IMR-90 (cell line): ENCODE data around the gene MRPL41.

Source experiments
- CEBPB ChIP-seq: IDR thresholded peaks from 2 replicates; pipeline ENCODE4 v1.6.1; 2012; ENCODE audit warnings: low read depth, low read length, improper control_type of control experiment
- CHD1 ChIP-seq: IDR thresholded peaks from 2 replicates; pipeline ENCODE4 v1.6.1; 2012; ENCODE audit warnings: low read depth, low read length, improper control_type of control experiment
- CTCF ChIP-seq: conservative IDR thresholded peaks from 2 replicates; pipeline ENCODE4 v1.5.1; 2012; ENCODE audit warnings: mild to moderate bottlenecking, low read depth, low read length, improper control_type of control experiment
- FOS ChIP-seq: fragments of 150-350 bp; IDR thresholded peaks from 2 replicates; pipeline ENCODE4 v1.6.1; 2016; ENCODE audit warnings: low read depth, low read length
- MAFK ChIP-seq: IDR thresholded peaks from 2 replicates; pipeline ENCODE4 v1.6.1; 2012; ENCODE audit warnings: low read depth, low read length, improper control_type of control experiment
- MAZ ChIP-seq: IDR thresholded peaks from 2 replicates; pipeline ENCODE4 v1.6.1; 2012; ENCODE audit warnings: low read depth, mild to moderate bottlenecking, low read length, improper control_type of control experiment, moderate library complexity, borderline replicate concordance
- MXI1 ChIP-seq: IDR thresholded peaks from 2 replicates; pipeline ENCODE4 v1.6.1; 2012; ENCODE audit warnings: low read depth, mild to moderate bottlenecking, low read length, moderate library complexity, borderline replicate concordance
- POLR2A ChIP-seq: IDR thresholded peaks from 2 replicates; pipeline ENCODE4 v1.6.1; 2012; ENCODE audit warnings: mild to moderate bottlenecking, low read depth, low read length
- RAD21 ChIP-seq: IDR thresholded peaks from 2 replicates; pipeline ENCODE4 v1.6.1; 2012; ENCODE audit warnings: low read length, improper control_type of control experiment
- RCOR1 ChIP-seq: IDR thresholded peaks from 2 replicates; pipeline ENCODE4 v1.6.1; 2012; ENCODE audit warnings: mild to moderate bottlenecking, low read length, improper control_type of control experiment; ENCODE audit not compliant: insufficient replicate concordance
- SMC3 ChIP-seq: fragments of 150-350 bp; IDR thresholded peaks from 2 replicates; pipeline ENCODE4 v1.6.1; 2016; ENCODE audit warnings: low read depth, mild to moderate bottlenecking, antibody characterized with exemption, low read length, moderate library complexity
- USF2 ChIP-seq: fragments of 150-350 bp; IDR thresholded peaks from 2 replicates; pipeline ENCODE4 v1.6.1; 2017; ENCODE audit warnings: mild to moderate bottlenecking, antibody characterized with exemption, low read length, low read depth
- TF ChIP-seq, protein P1 (sequence below): fragments of 150-350 bp; IDR thresholded peaks from 2 replicates; pipeline ENCODE4 v1.6.1; 2016; ENCODE audit warnings: low read depth, mild to moderate bottlenecking, low read length, moderate library complexity, borderline replicate concordance

- TF ChIP-seq CTCF (no peak), RAD21 (no peak), FOS (no peak), POLR2A (no peak), MXI1 (no peak), USF2 (no peak), CEBPB (no peak), CHD1 (no peak), MAZ (no peak), MAFK (no peak), SMC3 (no peak), RCOR1 (no peak)
- TF ChIP-seq, protein P1, sequence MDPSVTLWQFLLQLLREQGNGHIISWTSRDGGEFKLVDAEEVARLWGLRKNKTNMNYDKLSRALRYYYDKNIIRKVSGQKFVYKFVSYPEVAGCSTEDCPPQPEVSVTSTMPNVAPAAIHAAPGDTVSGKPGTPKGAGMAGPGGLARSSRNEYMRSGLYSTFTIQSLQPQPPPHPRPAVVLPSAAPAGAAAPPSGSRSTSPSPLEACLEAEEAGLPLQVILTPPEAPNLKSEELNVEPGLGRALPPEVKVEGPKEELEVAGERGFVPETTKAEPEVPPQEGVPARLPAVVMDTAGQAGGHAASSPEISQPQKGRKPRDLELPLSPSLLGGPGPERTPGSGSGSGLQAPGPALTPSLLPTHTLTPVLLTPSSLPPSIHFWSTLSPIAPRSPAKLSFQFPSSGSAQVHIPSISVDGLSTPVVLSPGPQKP = no peak
Measured at GRCh38 chr9:137506702-137507171, 44.9 kb upstream of the MRPL41 start.
